GM19238 (cell line): ENCODE measurements around the gene MRPS18A.

Source experiments
- DNase-seq: peaks from one replicate; pipeline ENCODE4 v3.0.0; 2011; ENCODE audit warnings: low spot score; ENCODE audit not compliant: insufficient read length

Gene MRPS18A

DNA sequence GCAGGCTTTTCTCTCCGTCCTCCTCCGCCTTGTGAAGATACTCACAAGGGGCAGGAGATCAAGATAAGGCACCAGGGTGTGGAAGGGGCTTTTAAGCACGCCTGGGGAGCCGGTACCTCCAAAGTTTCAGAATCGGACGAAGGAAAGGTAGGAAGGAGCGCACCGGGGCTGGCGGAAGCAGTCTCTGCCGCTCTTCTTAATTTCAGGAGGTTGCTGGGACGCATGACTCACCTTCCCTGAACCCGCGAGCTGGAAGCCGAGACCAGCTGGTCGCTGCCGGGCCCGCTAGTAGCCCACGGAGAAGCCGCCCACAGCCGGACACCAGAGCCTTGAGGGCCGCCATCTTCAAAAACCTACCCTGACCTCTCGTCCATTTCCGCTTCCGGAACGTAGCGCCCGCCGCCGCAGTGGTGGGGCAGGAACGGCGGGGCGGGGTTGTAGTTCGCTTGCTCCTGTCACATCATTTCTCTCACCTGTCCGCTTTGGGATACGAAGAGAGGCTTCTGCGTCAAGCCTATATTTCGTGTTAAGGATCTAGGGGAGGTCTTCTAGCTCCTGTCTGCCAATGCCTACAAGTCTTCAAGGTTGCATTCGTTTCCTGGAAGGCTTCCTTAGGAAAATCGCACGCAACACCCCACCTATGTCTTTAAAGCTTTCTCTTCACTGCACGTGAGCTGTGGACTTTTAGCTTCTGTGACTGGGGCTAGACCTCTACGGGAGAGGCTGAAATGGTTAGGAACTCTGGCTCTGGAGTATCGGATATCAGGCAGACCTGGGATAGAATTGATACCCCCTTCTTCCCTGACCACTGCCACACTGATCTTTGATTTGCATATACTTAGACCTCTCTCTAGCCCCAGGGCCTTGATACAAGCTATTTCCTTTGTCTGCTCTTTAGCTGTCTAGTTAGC, at the start of gene MRPS18A:
Gene MRPS18A (minus strand): TSS at position 355 of the 911 bp plus-strand sequence. CDS start 12 bp downstream, at position 343.
- peak; percentile 86 for DNase-seq

DNA sequence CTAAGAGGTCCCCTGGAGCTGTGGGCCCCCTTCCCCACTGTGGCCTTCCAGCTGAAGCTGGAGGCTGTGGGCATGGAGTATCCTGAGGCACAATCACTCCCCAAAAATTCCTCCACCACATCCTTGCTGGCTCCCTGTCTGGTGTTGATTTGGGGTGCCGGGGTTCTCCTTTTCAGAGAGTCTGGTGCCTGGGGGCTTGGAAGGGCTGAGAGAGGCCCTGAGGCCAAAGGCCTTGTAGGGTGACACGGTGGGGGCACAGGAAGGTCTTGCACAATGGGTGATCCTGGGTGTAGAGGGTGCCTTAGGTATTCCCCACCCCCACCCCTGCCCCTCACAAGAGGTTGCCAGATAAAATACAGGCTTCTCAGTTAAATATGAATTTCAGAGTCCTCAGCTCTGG, 49.3 kb upstream of the MRPS18A start:
- DNase-seq, result no peak

DNA sequence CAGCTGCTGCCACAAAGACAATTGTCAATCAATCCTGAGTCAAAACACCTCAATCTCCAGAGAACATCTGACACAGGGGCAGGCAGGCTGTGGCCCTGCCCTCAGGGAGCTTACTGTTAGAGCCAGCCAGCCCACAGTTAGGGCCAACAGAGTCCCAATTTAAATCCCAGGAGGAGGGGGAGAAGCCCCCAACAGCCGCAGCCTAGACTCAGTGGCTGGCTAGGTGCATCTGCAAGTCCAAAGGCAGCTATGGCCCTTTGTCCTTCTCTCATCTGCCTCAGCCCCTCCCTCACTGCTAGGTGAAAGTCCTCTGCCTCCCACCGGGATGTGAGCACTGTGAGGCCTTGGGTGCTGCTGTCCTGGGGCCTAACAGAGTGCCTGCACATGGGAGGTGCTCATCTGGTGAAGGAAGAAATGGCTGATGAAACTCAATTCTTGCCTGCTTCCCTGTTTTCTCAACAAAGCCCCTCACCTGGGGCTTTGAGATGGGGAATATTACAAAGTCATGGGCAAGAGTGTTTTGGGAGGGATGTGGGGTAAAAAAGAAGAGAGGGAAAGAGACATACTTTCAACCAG, 48.7 kb upstream of the MRPS18A start:
- no peak for DNase-seq

DNA sequence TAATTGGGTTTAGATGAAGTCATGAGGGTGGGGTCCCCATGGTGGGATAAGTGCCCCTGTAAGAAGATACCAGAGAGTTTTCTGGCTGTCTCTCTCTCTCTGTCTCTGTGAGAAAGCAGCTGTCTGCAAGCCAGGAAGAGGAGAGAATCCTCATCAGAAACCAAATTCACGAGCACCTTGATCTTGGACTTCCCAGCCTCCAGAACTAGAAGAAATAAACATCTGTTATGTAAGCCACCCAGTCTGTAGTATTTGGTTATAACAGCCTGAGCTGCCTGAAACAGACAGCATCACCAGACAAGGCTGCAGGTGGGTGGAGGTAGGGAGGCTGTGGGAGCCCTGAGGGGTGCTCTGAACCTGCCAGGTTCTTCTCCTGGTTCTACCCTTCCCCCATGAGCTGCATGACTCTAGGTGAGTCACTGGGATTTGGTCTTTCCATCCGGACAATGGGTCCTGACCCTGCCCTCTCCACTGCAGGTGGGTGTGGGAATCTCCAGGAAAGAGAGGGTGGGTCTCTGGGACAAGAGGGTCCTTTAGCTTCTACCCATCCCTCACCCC, 48.1 kb upstream of the MRPS18A start:
- DNase-seq, result no peak

DNA sequence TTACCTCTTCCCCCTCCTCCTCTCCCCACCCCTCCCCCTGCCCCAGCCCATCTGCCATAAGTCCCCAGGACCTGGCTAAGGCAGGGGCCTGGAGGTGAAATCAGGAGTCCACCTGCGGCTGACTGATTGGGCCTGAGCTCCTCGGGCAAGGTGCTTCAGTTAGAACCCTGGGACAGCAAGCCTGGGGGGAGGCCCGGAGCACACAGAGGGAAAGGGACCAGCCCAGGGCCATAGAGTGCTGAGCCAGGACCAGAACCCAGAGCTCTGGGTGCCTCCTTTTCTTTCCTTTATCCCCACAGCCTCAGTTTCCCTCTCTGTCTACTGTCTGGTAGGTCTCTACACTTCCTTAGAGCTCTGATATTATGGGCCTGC, 46.7 kb upstream of the MRPS18A start:
- no peak for DNase-seq

DNA sequence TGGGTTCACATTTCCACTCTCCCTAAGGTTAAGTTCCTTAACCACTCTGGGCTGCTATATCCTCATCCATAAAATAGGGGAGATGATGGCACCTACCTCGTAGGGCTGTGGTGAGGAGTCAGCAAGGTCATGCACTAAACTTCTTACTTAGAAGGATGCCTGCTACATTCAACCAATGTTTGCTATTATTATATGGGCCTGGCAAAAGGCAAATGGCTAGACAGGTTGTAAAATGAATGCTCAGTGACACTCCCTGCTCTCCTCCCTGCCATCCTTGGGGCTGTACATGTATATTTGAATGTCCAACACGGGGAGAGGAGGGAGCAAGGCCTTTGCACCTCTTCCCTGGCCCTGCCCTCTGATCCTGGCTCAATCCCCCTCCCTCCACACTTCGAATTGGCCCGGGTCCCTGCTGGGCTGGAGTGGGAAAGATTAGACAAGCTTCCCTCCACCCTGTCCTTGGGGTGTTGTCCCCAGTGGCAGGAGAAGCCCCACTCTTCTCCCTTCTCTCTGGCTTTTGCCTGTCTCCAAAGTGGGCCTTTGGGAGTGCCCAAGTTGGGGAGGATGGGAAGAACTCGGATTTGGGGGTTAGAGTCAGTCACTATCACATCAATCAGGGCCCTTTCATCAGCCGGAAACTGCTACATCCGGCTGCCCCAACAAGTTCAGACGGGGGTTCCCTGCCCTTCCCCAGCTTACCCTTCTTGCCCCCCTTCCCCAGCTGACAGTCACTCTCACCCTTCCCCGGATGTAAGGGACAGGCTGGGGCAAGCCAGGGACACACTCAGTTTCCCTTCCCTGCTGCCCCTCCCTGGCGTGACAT, 46.1 kb upstream of the MRPS18A start:
- DNase-seq, result peak; percentile 45

DNA sequence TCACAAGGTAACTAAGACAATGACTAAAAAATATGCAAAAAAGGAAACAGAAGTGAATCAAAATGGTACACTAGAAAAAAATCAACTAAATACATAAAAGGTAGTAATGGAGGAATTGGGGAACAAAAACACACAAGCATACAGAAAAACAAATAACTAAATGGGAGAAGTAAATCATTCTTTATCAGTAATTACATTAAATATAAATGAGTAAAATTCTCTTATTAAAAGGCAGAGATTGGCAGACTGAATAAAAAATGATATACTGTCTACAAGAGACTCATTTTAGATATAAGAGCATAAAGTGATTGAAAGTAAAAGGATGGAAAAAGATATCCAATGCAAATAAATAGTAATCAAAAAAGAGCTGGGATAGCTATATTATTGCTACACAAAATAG, 43.0 kb upstream of the MRPS18A start:
- no peak for DNase-seq

DNA sequence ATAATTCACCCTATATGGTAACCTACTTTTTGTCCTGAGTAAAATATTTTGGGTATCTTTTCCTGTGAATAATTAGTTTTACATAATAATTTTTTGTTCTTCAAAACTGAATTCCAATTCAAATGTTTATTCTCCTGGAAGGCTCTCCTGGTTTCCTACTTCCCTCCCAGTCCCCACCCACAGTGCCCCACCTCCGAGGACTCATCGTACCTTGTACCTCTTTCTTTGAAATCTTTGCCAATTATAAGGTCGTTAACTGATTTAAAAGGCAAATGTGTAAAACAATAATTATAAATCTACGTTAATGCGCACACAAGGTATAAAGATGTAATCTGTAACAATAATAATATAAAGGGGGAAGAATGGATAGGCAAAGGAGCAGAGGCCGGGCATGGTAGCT, 41.9 kb upstream of the MRPS18A start:
- no peak for DNase-seq

DNA sequence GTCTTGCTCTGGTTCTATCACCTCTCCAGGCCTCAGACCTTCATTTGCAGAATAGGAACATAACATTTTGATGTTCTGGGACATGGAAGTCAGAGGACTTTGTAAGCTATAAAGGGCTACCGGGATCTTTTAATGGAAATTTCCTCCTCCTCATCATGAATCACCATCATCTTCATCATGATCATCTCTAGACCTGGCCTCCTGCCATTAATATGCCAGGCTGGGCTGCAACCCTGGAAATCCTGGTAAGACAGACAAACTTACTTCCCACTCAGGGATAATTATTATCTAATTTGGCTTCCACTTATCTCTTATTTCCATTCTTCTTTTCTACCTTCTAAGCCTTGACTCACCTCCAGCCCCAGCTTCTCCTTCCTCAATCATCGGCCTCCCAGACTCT, 41.0 kb upstream of the MRPS18A start:
- no peak for DNase-seq

DNA sequence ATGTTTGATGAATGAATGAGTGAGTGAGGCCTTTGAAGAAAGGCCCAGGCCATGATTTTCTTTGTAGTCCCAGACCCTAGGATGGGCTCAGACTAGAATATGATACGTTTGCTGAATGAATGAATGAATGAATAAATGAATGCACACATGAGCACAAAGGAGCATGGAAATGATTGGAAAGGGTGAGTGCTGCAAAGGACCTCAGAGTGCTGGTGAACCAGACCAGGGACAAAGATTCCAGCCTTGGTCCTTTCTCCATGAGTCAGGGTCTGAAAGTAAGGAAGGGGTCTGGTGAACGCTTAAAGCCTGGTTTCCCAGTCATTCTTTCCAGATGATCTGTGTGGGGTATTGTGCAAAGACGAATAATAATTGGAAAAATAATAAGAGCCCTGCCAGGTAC, 40.0 kb upstream of the MRPS18A start:
- no peak for DNase-seq

DNA sequence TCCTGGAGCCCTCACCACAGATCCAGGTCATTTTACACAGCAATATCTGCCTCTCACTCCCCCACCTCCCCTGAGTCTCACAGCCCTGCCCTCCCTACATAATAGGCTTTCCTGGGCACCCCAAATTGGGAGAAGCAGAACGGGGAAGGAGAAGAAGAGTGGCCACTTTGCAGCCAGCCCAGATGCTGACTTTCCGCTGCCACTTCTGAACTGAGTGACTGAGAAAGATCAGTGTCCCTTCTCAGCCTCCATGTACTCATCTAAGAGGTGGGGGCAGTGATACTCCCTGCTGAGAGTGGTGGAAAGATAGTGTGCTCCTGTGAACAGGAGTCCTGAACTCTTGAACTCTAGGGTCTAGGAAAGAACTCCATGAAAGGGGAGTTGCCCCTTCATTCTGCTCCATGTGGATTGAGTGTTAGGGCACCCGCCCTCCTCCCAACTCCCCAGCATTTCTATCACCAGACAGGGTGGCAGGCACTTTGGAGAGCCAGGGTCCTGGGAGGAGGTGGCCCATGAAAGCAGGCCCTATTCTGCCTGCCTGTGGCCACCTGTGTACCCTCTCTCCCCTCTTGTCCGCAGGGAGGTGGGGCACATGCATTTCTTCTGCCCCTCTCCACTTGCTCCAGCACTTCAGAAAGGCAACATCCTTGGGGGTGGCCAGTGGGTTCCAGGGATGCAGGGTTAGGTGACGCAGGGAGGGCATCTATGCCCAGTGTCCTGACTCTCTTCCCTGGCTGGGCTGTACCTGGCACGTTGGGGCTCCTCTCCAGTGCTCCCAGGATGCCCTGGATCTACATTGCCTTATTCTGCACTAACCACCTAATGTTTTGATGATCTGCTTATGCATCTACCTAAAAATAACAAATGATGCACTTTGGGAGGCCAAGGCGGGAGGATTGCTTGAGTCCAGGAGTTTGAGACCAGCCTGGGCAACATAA, 38.3 kb upstream of the MRPS18A start:
- no peak for DNase-seq

DNA sequence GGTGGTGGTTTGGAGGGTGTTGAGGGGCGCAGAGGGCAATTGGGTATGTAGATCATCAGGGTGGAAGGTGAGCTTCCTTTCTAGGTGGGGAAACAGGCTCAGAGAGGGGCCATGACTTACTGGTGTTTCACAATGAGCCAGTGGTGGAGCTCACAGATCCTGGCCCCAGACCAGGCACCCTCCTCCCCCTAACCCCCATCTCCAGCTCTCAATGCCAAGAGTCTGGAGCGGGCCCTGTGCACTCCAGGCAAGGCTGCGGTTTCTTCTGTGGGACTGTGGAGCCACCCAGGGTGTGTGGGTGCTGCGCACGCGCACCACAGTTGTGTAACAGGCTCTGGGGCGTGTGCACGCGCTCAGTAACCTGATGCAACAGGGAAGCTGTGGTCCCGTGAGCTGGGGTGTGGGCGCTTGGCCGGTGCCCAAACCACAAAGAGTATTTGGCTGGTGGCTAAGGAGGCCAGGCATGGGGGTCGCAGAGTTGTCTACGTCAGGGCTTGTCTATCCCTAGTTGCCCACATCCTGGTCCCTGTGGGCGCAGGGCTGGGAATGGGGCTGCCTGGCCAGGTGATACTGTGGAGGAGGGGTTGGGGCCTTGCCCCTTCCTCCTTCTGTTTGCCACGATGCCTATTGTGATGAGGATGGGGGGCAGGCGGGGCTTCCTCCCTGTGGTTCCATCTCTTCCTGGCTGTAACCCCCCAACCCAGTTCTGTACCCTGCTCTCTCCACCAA, 37.5 kb upstream of the MRPS18A start:
- peak; percentile 49 for DNase-seq

DNA sequence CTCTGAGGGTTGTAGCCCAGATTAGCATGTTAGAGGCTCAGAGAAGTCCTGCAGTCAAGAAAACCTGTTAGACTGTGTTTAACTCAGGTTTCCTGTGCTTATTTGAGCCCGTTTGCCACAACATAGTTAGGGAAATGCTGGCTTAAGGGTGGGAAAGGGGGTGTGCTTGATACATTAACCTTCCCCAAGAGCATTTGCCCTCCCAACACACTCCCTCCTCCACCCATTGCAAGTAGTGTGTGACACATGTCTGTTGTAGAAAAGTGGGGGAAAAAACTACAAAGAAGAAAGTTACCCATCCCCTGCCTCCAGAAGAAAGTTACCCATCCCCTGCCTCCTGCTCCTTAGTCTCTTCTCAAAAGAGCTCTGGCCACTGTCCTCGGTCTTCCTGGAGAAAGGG, 36.8 kb upstream of the MRPS18A start:
- no peak for DNase-seq

DNA sequence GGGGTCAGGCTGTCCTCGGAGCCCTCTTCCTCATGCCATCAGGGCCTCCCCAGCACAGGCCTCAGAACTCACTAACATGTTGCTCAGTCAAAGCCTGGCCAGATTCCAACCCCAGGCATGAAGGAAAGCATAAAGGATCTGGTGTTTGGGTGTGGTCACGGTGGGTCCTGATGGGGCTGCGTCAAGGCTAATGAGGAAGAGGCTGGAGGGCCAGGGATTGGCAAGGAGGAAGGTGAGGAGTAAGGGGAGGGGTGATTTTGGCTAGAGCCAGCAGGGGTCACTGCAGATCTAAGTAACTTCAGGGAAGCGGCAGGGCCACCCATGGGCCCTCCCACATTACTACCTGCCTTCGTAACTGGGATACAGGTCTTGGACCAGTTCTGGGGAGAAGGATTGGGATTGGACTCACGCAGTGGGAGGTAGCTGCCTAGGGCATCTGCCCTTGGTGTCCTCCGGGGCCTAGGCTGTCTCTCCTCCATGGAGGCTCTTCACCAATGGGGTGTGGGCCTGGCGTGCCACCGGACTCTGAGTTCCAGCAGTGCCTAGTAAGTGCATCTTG, 36.2 kb upstream of the MRPS18A start:
- peak; percentile 64 for DNase-seq

DNA sequence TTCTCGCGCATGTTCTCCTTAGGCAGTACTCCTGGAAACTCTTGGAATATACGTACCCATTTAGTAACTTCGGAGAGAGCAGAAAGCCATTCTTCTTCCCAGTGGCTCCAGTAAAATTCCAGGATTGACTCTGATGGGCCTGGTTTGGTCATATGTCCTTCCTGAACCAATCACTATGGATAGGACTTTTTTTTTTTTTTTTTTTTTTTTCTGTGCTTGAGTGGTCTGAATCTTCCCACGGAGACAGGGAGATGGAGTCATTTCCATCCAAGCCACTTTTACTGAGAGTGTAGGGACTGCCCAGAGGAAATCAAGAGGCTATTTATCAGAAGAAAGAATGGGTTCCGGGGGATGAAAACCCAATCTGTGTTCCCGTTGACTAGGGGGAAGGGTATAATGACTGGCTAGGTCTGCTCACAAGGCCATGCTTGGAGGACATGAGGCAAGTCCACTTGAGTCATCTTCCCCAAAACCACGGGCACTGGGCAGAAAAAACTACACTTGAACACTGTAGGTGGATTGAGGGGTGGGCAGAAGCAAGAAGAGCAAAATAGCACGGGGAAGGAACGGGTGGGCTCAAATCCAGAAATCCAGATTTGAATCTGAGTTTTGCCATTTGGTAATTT, 35.4 kb upstream of the MRPS18A start:
- no peak for DNase-seq

DNA sequence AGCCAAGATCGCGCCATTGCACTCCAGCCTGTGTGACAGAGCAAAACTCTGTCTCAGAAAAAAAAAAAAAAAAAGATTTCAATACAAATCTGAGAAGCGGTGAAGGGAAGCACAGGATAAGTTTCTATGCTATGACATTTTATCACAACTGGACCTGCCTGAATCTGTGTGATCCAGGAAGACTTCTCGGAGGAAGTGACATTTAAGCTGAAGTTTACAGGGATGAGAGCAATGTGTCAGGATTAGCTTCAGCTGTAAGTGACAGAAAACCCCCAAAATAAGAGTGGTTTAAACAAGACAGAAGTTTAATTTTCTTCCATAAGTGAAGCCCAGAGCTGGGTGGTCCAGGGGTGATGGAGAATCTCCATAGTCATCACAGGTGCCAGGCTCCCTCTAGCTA, 33.4 kb upstream of the MRPS18A start:
- DNase-seq, result no peak

DNA sequence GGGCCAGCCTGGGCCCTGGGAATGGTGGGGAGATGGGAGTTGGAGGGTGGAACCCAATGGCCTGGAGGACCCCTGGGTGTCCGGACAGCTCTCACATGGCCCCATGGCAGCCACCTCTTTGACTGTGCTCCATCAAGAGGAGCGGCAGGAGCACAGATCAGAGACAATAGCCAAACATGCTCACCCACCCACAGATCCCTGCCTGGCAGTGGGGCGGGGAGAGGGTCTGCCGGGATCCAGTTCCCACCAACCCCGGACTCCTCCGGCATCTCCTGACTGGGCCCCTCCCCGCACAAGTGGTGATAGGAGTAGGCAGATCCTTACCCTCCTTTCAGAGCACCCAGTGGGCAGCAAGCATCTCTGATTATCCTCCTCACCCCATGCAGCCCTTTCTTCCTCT, 31.9 kb upstream of the MRPS18A start:
- no peak for DNase-seq

DNA sequence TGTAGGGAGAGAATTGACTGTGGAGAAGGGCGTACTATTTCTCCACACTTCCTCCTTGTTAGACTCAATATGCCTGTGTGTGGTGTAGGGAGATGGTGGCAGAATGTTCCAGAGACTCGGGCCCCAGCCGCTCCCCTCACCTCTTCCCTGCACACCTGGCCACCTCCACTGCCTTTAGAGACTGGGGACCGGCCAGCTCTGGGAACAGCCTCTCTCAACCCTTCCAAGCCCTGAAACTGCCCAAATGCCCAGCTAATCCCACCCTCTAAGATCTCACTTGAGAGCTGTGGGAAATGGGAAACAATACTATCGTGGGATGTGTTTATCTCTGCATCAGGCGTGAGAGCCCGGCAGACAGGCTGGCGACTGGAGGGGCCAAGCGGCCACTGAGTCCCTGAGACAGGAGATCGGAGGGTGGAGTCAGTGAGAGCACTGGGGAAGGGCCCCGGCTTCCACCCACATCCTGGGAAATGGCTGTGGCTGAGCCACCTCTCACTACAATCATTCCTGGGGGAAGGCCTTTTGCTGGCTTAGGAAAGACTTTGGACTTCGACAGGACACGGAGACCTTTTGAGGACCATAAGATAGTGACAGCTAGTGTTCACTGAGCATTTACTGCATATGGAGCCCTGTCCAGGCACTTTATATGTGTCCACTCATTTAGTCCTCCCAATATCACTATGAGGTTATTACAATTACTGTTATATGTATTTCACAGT, 31.0 kb upstream of the MRPS18A start:
- DNase-seq, result no peak

DNA sequence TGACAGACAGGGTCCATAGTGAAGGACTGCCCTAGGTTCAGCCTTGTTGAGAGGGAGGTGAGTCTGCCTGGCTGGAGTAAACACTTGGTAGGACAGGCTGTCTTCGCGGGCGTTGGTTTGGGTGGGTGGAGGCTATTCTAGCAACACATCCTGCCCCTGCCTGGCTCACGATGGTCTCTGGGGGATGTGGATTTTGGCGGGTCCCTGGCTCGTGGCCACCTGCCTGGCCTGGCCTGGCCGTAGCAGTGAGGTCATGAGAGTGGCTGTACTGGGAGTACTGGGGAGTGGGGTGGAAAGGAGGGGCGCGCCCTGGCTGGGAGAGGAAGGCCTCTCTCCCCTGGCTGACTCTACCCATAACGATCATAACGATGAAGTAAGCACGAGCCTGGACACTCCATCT, 30.2 kb upstream of the MRPS18A start:
- DNase-seq, result no peak
